HFFc6 (cell line): ENCODE data around the gene HIPK4. TPM values are rescaled to one million over a fixed set of nuclear protein-coding genes. Genes with fewer than 3 reads are reported as not detected.
A peak's percentile ranks its signal among the peaks of the same experiment; 100 is the strongest.

Experiments used
- DNase-seq: peaks from one replicate; pipeline ENCODE4 v3.0.0-alpha.2; 2018
- H3K27ac Mint-ChIP-seq: 2 replicates; pipeline ENCODE4 v1.8.0; 2020; ENCODE audit warnings: mild to moderate bottlenecking, mixed read lengths
- H3K27me3 Mint-ChIP-seq: 2 replicates; pipeline ENCODE4 v1.8.0; 2021; ENCODE audit warnings: mild to moderate bottlenecking, moderate library complexity, mixed read lengths; ENCODE audit not compliant: insufficient read depth
- H3K36me3 Mint-ChIP-seq: 2 replicates; pipeline ENCODE4 v1.8.0; 2021; ENCODE audit warnings: low read depth, mixed read lengths
- H3K4me1 Mint-ChIP-seq: 2 replicates; pipeline ENCODE4 v1.8.0; 2020; ENCODE audit warnings: low read depth, mixed read lengths
- H3K4me3 Mint-ChIP-seq: 2 replicates; pipeline ENCODE4 v1.8.0; 2020; ENCODE audit warnings: mild to moderate bottlenecking, moderate library complexity, mixed read lengths
- H3K9me3 Mint-ChIP-seq: 2 replicates; pipeline ENCODE4 v1.8.0; 2020; ENCODE audit warnings: mild to moderate bottlenecking, mixed read lengths
- total RNA-seq, 6 experiments: library from RNA; stranded (reverse); fragmentation: NEBNext Ultra II Directional; extraction: Animal tissue kit (Norgen Biotek cat#: 25700); gene quantifications; 2 replicates in 1 of 6; 3 replicates in 5 of 6; pipeline ENCODE4 v1.2.3, GENCODE V29; 2021
- TF ChIP-seq, protein P1 (sequence below): fragments of 200-600 bp; sonication (generic); IDR thresholded peaks from 2 replicates; pipeline ENCODE4 v1.5.0; 2021; ENCODE audit warnings: antibody characterized with exemption, mild to moderate bottlenecking

HIPK4 gene
- total RNA-seq, 6 experiments from 2014 or later, result 0.07 to 0.11 (median 0.10) TPM; not detected in 2

DNA sequence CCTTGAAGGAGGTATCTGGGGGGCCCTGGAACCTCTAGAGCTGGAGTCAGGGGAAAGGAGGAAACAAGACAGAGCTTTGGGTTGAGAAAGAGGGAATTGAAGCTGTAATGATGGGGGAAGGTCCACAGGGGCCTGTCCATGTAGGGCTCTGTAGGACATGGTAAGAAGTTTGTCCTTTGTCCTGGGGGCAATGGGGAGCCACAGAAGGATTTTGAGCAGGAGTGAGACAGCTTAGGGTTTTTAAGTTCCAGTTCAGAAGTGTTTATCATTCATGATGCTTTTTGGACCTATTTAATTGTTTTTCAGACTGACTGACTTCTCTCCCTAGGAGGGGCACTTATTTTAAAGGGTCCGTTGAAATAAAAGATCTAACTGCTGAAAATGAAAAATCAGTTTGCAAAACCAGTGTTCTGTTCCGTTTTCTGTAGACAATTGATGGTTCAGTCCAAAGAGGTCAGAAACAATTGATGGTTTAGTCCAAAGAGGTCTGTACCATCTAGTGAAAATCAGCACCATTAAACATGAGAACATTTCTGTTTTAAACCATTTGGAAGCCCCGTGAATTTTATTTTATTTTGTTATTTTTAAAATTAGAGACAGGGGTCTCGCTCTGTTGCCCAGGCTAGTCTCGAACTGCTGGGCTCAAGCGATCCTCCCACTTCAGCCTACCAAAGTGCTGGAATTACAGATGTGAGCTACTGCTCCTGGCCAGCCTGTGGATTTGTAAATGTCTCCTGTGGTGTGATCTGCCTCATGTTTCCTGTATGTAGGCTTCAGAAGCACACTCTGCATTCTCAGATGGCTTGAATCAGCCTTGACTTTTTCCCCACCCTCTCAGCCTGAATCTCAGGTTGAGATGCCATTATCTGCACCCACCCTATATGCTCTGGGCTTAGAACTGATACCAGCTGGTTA lies 33.0 kb downstream of the HIPK4 start:
- peaks cover 36% of the 10 kb centered on the region for H3K4me1 Mint-ChIP-seq
- H3K27ac Mint-ChIP-seq, result peak overlapping the region; percentile 60

DNA sequence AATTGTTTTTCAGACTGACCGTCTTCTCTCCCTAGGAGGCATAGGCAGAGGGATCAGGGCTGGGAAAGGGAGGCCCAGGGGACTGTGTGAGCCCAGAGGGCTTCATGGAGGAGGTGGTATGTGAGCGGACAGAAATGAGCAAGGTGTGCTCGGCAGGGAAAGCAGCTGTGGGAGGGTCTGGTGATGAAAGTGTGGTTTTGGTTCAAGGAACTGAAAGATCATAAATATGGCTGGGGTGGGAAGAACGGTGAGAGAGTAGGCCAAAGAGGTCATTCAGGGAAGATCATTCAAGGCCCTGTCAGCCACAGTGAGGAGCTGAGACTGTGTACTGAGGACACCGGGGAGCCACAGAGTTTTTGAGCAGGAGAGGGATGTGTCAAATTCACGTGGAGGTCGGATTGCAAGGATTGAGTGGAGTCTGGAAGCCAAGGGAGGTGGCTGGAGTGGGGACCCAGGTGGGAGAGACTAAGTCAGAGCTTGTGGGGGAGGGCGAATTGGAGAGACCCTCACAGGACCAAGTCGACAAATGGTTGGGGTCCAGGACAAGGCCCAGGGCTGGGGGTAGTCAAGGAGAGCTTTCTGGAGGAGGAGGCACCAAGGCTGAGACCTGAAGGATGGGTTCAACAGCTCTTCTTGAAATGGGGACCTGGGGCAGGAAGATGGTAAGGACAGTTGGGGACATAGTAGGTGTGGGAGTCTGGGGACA lies 33.9 kb downstream of the HIPK4 start:
- H3K9me3 Mint-ChIP-seq, result no peaks in the 10 kb centered on the region
- no peaks in the 10 kb centered on the region; the same call in 1 of the 2 replicates for H3K27me3 Mint-ChIP-seq
- TF ChIP-seq, protein P1, sequence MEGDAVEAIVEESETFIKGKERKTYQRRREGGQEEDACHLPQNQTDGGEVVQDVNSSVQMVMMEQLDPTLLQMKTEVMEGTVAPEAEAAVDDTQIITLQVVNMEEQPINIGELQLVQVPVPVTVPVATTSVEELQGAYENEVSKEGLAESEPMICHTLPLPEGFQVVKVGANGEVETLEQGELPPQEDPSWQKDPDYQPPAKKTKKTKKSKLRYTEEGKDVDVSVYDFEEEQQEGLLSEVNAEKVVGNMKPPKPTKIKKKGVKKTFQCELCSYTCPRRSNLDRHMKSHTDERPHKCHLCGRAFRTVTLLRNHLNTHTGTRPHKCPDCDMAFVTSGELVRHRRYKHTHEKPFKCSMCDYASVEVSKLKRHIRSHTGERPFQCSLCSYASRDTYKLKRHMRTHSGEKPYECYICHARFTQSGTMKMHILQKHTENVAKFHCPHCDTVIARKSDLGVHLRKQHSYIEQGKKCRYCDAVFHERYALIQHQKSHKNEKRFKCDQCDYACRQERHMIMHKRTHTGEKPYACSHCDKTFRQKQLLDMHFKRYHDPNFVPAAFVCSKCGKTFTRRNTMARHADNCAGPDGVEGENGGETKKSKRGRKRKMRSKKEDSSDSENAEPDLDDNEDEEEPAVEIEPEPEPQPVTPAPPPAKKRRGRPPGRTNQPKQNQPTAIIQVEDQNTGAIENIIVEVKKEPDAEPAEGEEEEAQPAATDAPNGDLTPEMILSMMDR, result no peak
- H3K4me1 Mint-ChIP-seq, result peaks cover 36% of the 10 kb centered on the region
- peaks cover 10% of the 10 kb centered on the region; the same call in 1 of the 2 replicates for H3K36me3 Mint-ChIP-seq
- no peak overlapping the region for H3K4me3 Mint-ChIP-seq
- DNase-seq, result no peak
- peak overlapping the region; percentile 60 for H3K27ac Mint-ChIP-seq

More for the DNA sequence above, 33.0 kb downstream of the HIPK4 start:
- TF ChIP-seq, protein P1, result no peak
- Mint-ChIP-seq H3K27me3 (no peaks in the 10 kb centered on the region; the same call in 1 of the 2 replicates), H3K9me3 (no peaks in the 10 kb centered on the region), H3K36me3 (peaks cover 10% of the 10 kb centered on the region; the same call in 1 of the 2 replicates), H3K4me3 (no peak overlapping the region)
- DNase-seq, result no peak

DNA sequence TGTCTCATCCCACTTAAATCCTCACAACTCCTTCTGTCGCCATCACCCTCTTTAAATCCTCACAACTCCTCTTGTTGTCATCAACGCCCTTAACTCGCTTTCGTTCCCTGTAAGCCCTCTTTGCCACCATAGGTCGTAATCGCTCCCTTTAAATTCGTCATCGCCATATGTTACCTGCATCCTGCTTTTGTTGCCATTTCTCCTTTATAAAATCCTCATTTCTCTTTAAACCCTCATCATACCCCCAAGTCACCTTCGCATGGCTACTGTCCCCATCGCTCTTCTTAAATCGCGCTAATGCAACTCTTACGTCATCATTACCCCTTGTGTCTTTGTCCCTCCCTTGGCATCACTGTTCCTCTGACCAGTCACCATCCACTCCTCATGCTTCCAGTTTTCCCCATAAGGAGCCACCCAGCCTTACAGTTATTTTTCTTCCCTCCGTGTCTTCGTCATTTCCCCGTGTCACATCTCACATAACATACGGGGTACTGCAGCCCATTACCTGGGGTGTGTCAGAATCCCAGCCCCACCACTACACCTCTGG lies 40.9 kb downstream of the HIPK4 start:
- no peak for DNase-seq
- peaks cover 9% of the 10 kb centered on the region; the same call in 1 of the 2 replicates for H3K36me3 Mint-ChIP-seq
- TF ChIP-seq, protein P1, result no peak

DNA sequence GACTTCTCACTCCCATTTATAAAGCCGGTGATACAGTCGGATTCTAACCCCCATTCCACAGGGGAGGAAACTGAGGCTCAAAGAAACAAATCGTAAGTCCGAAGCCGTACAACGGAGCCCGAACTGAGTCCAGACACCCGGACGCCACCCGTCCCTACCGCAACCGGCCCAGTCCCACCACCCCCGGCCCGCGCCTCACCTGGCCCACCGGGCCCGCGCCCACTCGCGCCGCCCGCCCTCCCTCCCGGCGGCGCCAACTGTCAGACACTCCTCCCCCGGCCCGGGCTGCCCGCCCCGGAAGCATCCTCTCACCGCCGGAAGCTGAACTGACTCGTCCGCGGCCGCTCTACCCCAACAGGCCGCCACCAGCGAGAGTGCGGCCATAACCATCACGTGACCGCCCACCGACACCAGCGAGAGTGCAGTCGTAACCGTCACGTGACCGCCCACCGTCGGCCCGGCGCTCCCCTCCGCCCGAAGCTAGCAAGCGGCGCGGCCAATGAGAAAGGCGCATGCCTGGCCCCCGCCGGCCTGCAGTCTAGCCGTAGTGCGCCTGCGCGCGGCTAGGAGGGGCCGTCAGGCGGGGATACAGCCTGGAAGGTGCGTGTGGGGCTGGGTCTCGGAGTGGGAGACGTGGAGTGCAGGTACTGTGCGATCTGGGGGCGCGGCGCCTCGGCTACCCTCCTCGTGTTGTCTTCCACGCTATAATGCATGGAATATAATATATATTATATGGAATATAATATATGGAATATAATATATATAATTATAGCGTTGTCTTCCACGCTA lies 41.7 kb downstream of the HIPK4 start, which contains the start of the genes C19orf47 and PLD3:
C19orf47 (minus strand) TSS at position 273 of the 789 bp plus-strand sequence. CDS start 6,540 bp downstream, outside the sequence.
PLD3 (plus strand) TSS at position 571 of the 789 bp plus-strand sequence. CDS start 17,789 bp downstream, outside the sequence.
- Mint-ChIP-seq H3K27me3 (peaks cover 2% of the 10 kb centered on the region), H3K9me3 (no peaks in the 10 kb centered on the region), H3K4me1 (peaks cover 19% of the 10 kb centered on the region), H3K27ac (peak within 1 kb of the TSS; percentile 83), H3K4me3 (peak within 1 kb of the TSS; percentile 94), H3K36me3 (peaks cover 9% of the 10 kb centered on the region; the same call in 1 of the 2 replicates)
- TF ChIP-seq, protein P1, result no peak
- peak; percentile 99 for DNase-seq

More for the DNA sequence above, 40.9 kb downstream of the HIPK4 start:
- peaks cover 2% of the 10 kb centered on the region for H3K27me3 Mint-ChIP-seq
- peaks cover 19% of the 10 kb centered on the region for H3K4me1 Mint-ChIP-seq
- no peaks in the 10 kb centered on the region for H3K9me3 Mint-ChIP-seq
- peak overlapping the region; percentile 83 for H3K27ac Mint-ChIP-seq
- peak overlapping the region; percentile 94 for H3K4me3 Mint-ChIP-seq
